ENCODE measurements around the gene RUFY3.
"Not testable (repeated sequence)": the region's sequence is repeated elsewhere in the genome, so short reads cannot be mapped to it uniquely, and the experiment has no call there.

RUFY3 gene

DNA sequence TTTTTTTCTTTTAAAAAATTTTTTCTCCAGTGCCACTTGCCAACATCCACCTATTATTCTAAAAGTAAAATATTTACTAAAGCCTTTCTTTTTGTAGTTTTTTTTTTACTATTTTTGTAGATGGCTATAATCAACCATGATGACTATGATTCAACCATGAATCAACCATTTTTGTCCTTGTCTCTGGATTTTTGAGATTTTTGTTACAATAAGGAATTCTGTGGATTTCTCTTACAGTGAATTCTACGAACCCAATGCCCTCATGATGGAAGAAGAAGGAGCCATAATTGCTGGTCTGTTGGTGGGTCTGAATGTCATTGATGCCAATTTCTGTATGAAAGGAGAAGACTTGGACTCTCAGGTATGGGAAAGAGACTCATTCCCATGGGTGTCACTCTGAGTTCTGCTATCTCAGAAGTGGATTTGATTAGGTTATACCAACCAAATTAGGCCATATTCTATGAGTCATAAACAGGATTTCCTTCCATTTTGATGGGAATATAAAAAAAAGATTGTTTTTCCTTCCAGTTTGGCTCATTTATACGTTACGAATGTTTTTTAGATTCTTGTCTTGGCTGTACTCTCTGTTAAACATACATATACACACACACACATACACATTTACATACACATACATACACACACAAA, 46.7 kb downstream of the RUFY3 start:
- FAIRE-seq: no peak
- DNase-seq (ENCODE audit: insufficient read length, low spot score): no peak

DNA sequence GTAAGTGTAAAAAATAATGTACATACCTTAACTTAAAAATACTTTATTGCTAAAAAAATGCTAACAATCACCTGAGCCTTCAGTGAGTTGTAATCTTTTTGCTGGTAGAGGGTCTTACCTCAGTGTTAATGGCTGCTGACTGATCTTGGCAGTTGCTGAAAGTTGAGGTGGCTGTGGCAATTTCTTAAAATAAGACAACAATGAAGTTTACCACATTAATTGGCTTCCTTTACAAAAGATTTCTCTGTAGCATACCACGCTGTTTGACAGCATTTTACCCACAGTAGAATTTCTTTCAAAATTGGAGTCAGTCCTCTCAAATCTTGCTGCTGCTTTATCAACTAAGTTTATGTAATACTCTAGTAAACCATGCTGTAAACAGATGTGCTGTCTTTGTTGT, 47.6 kb downstream of the RUFY3 start:
- not testable (repeated sequence) for FAIRE-seq; DNase-seq (ENCODE audit: insufficient read length, low spot score)

DNA sequence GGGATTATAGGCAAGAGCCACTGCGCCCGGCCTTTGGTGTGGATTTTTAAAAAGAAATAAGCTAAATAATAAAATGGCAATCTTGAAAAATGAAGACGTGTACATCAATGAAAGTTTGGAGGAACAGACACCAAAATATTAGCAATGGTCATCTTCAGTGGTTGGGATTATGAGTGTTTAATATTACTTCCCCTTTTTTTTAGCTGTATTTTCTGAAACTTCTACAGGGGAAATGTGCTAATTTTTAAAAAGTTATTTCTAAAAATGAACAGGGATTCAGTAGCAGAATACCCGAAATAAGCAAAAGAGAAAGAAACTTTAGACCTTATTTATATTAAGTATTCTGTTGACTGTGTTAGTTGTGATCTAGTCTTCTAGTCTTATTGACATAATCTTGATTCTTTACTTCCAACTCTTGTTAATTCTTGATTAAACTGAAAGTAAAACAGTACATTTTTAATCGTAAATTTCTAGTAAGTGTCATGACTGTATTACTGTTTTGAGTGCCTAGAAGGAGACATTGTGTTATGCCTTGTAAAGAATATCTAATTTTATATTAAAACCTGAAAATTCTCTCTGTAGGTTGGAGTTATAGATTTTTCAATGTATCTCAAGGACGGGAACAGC, 51.3 kb downstream of the RUFY3 start:
- DNase-seq (ENCODE audit: insufficient read length, low spot score) (no peak), FAIRE-seq (no peak)

DNA sequence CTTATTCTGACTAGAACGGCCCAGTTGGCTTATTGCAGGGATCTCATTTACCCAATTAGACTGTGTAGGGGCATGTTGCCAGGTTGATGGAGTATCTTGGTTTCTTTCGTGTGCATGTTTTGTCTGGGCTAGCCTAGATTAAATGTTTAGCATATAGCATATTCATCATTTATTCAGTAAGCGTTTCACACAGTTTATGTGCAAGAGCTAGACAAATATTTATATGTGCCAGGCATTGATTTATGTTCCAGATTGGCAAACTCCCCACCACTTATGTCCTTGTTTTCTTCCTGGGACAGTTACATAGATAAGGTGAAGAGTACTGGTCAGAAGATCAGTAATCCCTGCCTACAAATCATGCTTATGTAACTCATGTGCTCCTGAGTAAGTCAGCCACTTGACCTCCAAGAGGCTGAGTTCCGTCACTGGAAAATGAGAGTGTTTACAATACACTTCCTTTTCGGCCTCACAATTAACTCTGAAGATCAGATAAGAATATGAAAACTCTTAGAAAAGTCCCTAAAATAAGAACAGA, 57.2 kb downstream of the RUFY3 start:
- no peak for FAIRE-seq
- no peak for DNase-seq (ENCODE audit: insufficient read length, low spot score)

DNA sequence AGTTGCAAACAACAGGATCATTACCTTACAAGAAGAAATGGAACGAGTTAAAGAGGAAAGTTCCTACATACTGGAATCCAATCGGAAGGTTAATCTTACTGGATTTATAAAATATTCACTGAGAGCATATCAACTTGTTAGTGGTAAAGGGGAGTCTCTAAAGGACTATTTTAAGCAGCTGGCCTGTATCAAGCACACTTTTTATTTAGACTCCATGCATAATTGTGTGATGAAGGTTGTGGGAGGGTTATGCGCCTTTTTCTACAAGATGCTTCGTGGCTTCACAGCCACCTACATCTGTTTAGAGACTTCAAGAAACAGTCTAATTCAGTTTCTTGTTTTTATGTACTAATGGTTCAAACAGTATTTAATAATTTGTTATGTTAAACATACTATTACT, 61.3 kb downstream of the RUFY3 start:
- DNase-seq (ENCODE audit: insufficient read length, low spot score): no peak

DNA sequence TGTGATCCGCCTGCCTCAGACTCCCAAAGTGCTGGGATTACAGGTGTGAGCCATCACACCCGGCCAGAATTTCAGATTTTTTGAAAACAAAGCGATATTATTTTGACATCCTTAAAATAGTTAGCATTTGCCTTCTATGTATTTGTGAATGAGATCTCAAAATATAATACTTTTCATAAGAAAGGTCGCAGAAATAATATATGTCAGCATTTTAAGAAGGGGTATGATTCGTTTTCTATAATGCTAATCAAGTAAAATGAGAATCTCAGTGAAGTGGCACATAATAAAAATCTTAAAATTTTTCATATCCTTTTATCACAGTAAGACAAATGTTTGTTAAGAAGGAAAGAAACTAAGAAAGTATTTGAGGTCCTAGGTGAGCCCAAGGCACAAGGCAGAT, 65.7 kb downstream of the RUFY3 start:
- no peak for FAIRE-seq
- DNase-seq (ENCODE audit: insufficient read length, low spot score): no peak

More for the DNA sequence above, 61.3 kb downstream of the RUFY3 start:
- FAIRE-seq: no peak

DNA sequence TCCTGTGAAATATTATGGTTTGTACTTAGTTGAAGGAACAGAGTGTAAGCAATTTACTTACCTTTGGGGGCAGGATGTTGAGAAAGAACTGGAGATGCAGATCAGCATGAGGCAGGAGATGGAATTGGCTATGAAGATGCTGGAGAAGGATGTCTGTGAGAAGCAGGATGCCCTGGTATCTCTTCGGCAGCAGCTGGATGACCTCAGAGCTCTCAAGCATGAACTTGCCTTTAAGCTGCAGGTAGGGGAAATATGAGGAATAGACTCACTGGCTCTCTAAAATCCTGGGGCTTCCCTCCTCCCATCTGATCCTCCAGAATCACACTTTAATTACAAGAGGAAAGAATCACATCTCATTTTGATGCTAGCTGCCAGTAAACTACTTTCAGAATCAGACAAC, 67.0 kb downstream of the RUFY3 start:
- no peak for FAIRE-seq
- no peak for DNase-seq (ENCODE audit: insufficient read length, low spot score)

DNA sequence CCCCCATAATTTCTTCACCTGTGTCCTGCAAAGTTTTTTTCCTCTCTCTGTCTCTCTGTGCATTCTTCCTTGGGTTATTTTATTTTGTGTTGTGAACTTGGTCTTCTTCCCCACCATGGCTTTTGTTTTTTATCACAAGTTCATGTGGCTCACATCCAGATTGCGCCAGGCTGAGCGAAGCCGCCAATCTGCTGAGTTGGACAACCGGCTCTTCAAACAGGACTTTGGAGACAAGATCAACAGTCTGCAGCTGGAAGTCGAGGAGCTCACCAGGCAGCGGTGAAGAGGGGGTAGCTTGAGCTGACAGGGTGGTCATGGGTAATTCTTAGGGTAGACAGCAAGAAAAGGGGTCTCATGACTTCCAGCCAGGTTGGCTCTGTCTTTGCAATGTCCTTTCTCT, 71.9 kb downstream of the RUFY3 start:
- DNase-seq (ENCODE audit: insufficient read length, low spot score): no peak
- FAIRE-seq: no peak

DNA sequence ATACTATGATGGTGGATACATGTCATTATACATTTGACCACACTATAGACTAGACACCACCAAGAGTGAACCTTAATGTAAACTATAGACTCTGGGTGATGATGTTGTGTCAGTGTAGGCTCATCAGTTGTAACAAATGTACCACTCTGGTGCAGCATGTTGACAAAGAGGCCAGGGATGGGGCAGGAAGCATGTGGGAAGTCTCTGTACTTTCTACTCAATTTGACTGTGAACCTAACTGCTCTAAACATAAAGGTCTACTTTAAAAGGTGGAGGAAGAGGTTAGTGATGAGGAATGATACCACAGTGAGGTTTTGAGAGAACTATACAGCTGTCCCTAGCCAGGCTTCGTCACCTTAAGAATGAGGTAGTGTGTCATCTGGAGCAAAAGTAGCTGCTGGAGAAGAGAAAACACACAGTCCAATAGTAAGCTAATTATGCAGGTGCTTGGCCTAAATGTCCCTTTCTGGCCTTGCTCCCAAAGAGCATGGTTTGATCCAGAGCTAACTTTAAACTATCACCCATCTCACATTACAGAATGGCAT, 79.6 kb downstream of the RUFY3 start:
- no peak for DNase-seq (ENCODE audit: insufficient read length, low spot score)
- no peak for FAIRE-seq

DNA sequence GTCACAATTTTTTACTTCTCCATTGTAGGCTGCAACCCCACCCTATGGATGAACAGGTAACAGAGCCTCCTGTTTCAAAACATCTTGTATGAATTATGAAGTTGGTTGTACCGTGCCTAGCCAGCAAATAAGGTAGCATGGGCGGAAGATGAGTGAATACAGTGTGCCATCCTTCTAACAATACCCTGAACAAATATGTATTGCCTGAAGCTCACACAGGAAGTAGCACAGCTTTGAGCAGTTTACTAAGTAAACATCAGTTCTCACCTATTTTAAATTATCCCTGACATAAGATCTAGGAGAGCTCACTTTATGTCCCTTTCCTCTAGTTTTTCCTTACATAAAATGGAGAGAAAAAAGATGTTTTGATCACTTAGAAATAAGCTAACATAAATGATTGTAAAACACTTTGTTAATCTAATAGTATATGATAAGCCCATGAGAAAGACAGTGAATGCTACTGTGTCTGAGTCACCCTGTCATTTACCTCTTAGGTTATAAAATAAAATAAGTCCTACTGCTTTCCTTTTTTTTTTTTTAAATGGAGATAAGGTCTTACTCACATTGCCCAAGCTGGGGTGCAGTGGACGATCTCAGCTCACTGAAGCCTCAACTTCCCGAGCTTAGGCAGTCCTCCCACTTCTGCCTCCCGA, 81.3 kb downstream of the RUFY3 start:
- FAIRE-seq: no peak
- no peak for DNase-seq (ENCODE audit: insufficient read length, low spot score)

DNA sequence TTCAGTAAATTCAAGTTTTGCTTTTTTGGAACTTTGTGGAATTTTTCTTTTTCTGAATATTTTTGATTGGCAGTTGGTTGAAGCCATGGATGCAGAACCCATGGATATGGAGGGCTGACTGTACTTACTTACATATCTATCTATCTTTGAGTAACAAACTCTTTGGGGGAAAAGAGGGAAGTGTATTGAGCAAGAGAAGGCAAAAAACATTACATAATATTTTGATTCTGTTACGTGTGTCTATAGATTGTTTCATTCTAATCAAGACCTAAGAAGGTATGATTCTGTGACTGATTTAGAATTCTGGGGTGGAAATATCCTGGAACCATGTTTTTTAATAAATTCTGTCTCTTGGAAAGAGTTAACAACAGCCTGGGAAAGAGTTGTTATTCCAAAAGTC, 86.4 kb downstream of the RUFY3 start:
- no peak for DNase-seq (ENCODE audit: insufficient read length, low spot score)

DNA sequence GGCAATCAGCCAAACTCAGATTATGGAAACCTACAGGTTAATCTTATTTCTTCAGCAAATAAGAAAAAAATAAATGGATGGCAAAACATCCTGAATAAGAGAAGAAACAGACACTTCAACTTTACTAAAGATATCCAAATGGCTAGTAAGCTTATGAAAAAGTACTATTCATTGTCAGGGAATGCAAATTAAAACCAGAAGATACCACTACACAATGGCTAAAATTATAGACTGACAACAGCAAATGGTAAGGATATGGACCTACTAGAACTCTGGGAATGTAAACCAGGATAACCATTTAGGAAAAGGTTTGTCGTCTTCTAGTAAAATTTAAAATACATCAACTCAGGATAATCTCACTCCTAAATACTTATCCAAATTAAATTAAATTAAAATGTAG, 93.6 kb downstream of the RUFY3 start:
- no peak for FAIRE-seq
- DNase-seq (ENCODE audit: insufficient read length, low spot score): no peak

More for the DNA sequence above, 86.4 kb downstream of the RUFY3 start:
- no peak for FAIRE-seq

DNA sequence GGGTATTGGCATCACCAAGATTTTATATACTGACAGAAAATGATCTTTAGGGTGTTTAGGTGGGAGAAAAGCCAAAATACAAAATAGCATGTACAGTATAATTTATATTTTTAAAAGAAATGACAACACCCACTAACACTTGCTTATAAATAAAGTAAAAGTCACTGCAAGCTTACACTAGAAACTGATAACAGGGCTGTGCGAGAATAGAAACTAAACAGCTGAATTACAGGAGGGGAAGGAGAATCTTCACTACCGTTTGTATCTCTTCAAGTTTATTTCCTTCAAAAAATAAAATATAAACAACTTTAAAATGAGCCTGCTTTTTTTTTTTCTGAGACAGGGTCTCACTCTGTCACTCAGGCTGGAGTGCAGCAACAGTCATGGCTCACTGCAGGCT, 95.1 kb downstream of the RUFY3 start:
- FAIRE-seq: no peak
- DNase-seq (ENCODE audit: insufficient read length, low spot score): no peak

DNA sequence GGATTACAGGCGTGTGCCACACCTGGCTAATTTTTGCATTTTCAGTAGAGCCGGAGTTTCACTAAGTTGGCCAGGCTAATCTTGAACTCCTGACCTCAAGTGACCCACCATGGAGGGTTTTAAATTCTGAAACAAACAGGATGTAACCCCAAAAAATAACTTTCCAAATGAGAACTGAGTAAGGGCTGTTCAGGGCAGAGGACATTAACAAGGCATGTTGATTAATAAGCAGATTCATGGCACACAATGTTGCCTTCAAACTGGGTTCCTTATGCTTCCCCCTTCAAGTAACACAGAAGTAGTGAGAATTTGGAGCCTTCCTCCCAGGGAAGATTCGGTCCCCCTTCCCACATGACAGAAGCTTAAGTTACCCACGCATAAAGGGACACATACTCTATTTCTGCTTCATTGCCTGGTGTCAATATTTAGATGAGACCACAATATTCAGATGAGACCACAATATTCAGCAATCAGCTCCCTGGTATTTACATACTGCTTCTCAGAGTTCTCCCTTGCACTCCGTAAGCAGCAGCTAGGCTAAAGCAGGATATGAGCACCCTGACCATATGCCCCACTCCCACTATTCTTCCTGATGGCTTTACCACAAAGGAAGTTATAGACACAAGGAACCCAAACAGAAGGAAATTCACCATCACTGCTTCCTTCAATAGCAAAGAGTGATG, 96.5 kb downstream of the RUFY3 start:
- DNase-seq (ENCODE audit: insufficient read length, low spot score): no peak
- FAIRE-seq: no peak

DNA sequence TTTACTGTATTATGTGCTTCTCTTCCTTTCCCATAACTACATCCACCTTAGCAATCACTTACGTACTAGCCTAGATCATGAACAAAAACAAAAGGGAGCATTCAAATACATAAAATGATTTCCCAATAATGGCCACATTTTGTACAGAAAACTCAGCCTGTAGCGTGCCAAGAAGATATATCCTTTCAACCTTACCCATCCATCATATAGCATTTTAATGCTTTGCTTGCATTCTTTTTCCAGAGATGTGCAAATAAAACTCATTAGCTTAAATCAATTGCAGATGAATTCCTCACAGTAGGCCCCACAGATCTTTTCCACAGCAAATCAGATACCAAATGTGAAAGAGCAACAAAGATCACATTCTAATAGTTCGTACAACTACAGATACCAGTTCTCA, 97.2 kb downstream of the RUFY3 start:
- DNase-seq (ENCODE audit: insufficient read length, low spot score) (no peak), FAIRE-seq (no peak)

DNA sequence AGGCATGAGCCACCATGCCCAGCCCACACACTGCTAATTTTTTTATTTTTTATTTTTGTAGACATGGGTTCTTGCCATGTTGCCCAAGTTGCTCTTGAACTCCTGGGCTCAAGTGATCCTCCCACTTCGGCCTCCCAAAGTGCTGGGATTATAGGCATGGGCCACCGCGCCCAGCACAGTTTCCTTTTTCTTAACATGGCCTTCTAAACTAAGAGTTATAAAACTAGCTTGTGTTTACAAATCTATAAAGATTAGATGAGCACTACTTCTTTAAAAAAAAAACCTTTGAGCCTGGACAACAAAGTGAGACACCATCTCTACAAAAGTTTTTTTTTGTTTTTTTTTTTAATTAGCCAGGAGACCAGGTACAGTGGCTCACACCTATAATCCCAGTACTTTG, 107.3 kb downstream of the RUFY3 start:
- DNase-seq (ENCODE audit: insufficient read length, low spot score): no peak
- FAIRE-seq: no peak

DNA sequence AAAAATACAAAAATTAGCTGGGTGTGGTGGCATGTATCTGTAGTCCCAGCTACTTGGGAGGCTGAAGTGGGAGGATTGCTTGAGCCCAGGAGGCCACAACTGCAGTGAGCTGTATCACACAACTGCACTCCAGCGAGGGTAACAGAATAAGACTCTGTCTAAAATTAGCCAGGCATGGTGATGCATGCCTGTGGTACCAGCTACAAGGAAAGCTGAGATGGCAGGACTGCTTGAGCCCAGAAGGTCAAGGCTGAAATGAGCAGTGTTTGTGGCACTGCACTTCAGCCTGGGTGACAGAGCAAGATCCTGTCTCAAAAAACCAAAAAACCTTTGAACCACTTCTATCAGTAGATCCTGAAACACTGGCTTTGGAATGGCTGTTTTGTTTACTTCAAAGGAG, 107.7 kb downstream of the RUFY3 start:
- FAIRE-seq: no peak

DNA sequence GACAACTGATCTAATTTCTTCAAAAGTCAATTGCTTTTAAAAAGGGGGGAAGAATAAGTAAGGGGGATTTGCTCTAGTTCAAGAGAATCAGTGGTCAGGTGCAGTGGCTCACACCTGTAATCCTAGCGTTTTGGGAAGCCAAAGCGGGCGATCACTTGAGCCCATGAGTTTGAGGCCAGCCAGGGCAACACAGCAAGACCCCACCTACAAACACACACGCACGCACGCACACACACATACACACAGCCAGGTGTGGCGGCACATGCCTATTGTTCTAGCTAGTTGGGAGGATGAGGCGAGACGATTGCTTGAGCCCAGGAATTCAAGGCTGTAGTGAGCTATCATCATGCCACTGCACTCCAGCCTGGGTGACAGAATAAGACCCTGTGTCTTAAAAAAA, 108.3 kb downstream of the RUFY3 start:
- FAIRE-seq: no peak
- DNase-seq (ENCODE audit: insufficient read length, low spot score): no peak

More for the DNA sequence above, 107.7 kb downstream of the RUFY3 start:
- no peak for DNase-seq (ENCODE audit: insufficient read length, low spot score)

DNA sequence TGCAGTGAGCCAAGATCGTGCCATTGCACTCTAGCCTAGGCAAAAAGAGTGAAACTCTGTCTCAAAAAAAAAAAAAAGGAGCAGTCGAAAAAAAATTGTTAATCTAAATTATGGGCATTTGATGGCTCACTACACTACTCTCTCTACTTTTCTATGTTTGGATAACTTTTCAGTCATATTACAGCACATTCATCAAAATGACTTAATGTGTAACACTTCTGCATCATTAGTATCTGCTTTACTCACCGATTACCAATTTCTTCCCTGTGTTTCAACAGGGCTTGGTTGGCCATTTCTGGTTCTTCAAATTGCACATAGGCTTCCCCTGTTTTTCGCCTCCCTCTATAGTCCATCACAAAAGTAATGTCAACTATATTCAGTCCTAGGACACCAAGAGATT, 109.5 kb downstream of the RUFY3 start:
- no peak for FAIRE-seq

DNA sequence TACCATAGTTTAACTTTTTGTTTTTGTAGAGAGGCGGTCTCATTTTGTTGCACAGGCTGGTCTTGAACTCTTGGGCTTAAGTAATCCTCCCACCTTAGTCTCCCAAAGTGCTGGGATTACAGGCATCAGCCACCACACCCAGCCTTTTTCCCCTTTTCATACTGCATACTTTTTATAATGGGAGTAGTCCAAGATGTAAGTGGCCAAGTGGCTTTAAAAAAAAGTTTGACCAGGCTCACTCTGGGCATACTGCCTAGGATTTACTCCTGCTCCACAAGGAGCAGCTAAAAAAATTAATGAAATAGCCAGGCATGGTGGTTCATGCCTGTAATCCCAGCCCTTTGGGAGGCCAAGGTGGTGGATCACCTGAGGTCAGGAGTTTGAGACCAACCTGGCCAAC, 111.9 kb downstream of the RUFY3 start:
- FAIRE-seq (no peak), DNase-seq (ENCODE audit: insufficient read length, low spot score) (no peak)

More for the DNA sequence above, 109.5 kb downstream of the RUFY3 start:
- DNase-seq (ENCODE audit: insufficient read length, low spot score): no peak

DNA sequence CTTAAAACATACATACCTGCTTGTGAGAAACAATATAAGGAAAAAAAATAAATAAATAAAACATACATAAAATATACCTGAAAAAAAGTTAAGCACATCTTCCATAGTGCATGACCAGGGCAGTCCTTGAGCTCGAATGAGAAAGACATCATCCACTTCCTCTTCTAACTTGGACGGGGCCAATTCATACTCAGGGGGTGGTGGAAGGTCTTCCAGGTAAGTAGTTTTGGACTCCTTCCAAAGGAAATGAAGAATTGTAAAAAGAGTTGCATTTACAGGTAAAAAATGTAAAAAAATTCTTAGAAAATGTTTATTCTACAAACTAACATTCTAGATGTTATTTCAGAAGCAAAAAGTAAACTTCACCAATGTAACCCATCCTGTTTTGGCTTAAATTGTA, 114.3 kb downstream of the RUFY3 start:
- no peak for FAIRE-seq

More for the DNA sequence above, 114.3 kb downstream of the RUFY3 start:
- no peak for DNase-seq (ENCODE audit: insufficient read length, low spot score)
